Activated naive CD8-positive, alpha-beta T cell treated with anti-CD3 and anti-CD28 coated beads, Interleukin-2, amount 50 U/mL, for 24 hours (primary cell): ENCODE results near the gene FAM171A2.
A peak's percentile ranks its signal among the peaks of the same experiment; 100 is the strongest.
"Not testable (repeated sequence)": the region's sequence is repeated elsewhere in the genome, so short reads cannot be mapped to it uniquely, and the experiment has no call there.

Experiments used
- ATAC-seq: fragments of 150-1000 bp; cut with Tn5 transposase; one replicate; pipeline ENCODE4 v1.10.0; 2021
- DNase-seq: peaks from one replicate; pipeline ENCODE4 v3.0.0; 2021
- H3K27ac Mint-ChIP-seq: one replicate; pipeline ENCODE4 v1.8.0; 2021; ENCODE audit warnings: mild to moderate bottlenecking, mixed read lengths
- H3K27me3 Mint-ChIP-seq: one replicate; pipeline ENCODE4 v1.8.0; 2021; ENCODE audit warnings: mixed read lengths
- H3K36me3 Mint-ChIP-seq: one replicate; pipeline ENCODE4 v1.8.0; 2021; ENCODE audit warnings: low read depth, mixed read lengths
- H3K4me1 Mint-ChIP-seq: one replicate; pipeline ENCODE4 v1.8.0; 2021; ENCODE audit warnings: mixed read lengths
- H3K4me3 Mint-ChIP-seq: one replicate; pipeline ENCODE4 v1.8.0; 2021; ENCODE audit warnings: mild to moderate bottlenecking, moderate library complexity, mixed read lengths
- H3K9me3 Mint-ChIP-seq: one replicate; pipeline ENCODE4 v1.8.0; 2021; ENCODE audit warnings: mixed read lengths

Gene FAM171A2

GRCh38 chr17:44363613-44364159, at the start of gene FAM171A2:
Gene FAM171A2, minus strand, starts transcription at chr17:44363853. Its CDS starts 139 bp downstream, at chr17:44363714.
- Mint-ChIP-seq H3K27me3 (peaks cover 27% of the 10 kb centered on the region), H3K9me3 (no peaks in the 10 kb centered on the region)

GRCh38 chr17:44409309-44410028, 45.8 kb upstream of the FAM171A2 start:
- H3K27me3 Mint-ChIP-seq = no peaks in the 10 kb centered on the region
- no peaks in the 10 kb centered on the region for H3K9me3 Mint-ChIP-seq
- H3K36me3 Mint-ChIP-seq = peaks cover 9% of the 10 kb centered on the region
- H3K27ac Mint-ChIP-seq = no peak overlapping the region
- DNase-seq (no peak), ATAC-seq (no peak)
- H3K4me1 Mint-ChIP-seq = no peaks in the 10 kb centered on the region
- H3K4me3 Mint-ChIP-seq = no peak overlapping the region

More at GRCh38 chr17:44363613-44364159, at the start of gene FAM171A2:
- no peaks in the 10 kb centered on the region for H3K36me3 Mint-ChIP-seq
- peak within 1 kb of the TSS; percentile 50 for H3K4me3 Mint-ChIP-seq
- peak; percentile 79 for DNase-seq
- no peak within 1 kb of the TSS for H3K27ac Mint-ChIP-seq
- H3K4me1 Mint-ChIP-seq = no peaks in the 10 kb centered on the region
- ATAC-seq = peak; percentile 86

GRCh38 chr17:44408786-44409185, 45.1 kb upstream of the FAM171A2 start:
- no peak overlapping the region for H3K27ac Mint-ChIP-seq
- no peak overlapping the region for H3K4me3 Mint-ChIP-seq
- ATAC-seq (no peak), DNase-seq (no peak)
- H3K9me3 Mint-ChIP-seq = no peaks in the 10 kb centered on the region
- no peaks in the 10 kb centered on the region for H3K27me3 Mint-ChIP-seq
- peaks cover 9% of the 10 kb centered on the region for H3K36me3 Mint-ChIP-seq
- H3K4me1 Mint-ChIP-seq = no peaks in the 10 kb centered on the region

GRCh38 chr17:44402564-44403172, 39.0 kb upstream of the FAM171A2 start:
- peaks cover 11% of the 10 kb centered on the region for H3K4me1 Mint-ChIP-seq
- no peaks in the 10 kb centered on the region for H3K9me3 Mint-ChIP-seq
- ATAC-seq = peak; percentile 46
- H3K36me3 Mint-ChIP-seq = peaks cover 15% of the 10 kb centered on the region
- DNase-seq = no peak
- no peak overlapping the region for H3K27ac Mint-ChIP-seq
- H3K4me3 Mint-ChIP-seq = no peak overlapping the region
- no peaks in the 10 kb centered on the region for H3K27me3 Mint-ChIP-seq

- no peak overlapping the region for H3K27ac Mint-ChIP-seq
- no peaks in the 10 kb centered on the region for H3K9me3 Mint-ChIP-seq
- DNase-seq = no peak
- no peak for ATAC-seq
- H3K4me1 Mint-ChIP-seq = peaks cover 13% of the 10 kb centered on the region
- peaks cover 15% of the 10 kb centered on the region for H3K36me3 Mint-ChIP-seq
- H3K4me3 Mint-ChIP-seq = no peak overlapping the region
- no peaks in the 10 kb centered on the region for H3K27me3 Mint-ChIP-seq
Measured at GRCh38 chr17:44400226-44400847, 36.7 kb upstream of the FAM171A2 start.

- Mint-ChIP-seq H3K27me3 (no peaks in the 10 kb centered on the region), H3K9me3 (no peaks in the 10 kb centered on the region), H3K4me1 (peaks cover 13% of the 10 kb centered on the region), H3K4me3 (no peak overlapping the region), H3K36me3 (peaks cover 15% of the 10 kb centered on the region), H3K27ac (no peak overlapping the region)
- no peak for DNase-seq
- ATAC-seq = no peak
Measured at GRCh38 chr17:44398692-44399691, 35.3 kb upstream of the FAM171A2 start.

GRCh38 chr17:44397479-44398440, 34.1 kb upstream of the FAM171A2 start:
- H3K36me3 Mint-ChIP-seq = peaks cover 15% of the 10 kb centered on the region
- no peaks in the 10 kb centered on the region for H3K9me3 Mint-ChIP-seq
- H3K4me1 Mint-ChIP-seq = peaks cover 17% of the 10 kb centered on the region
- ATAC-seq (no peak), DNase-seq (no peak)
- H3K27me3 Mint-ChIP-seq = no peaks in the 10 kb centered on the region
- H3K4me3 Mint-ChIP-seq = no peak overlapping the region
- H3K27ac Mint-ChIP-seq = no peak overlapping the region

- H3K27me3 Mint-ChIP-seq = no peaks in the 10 kb centered on the region
- no peak overlapping the region for H3K4me3 Mint-ChIP-seq
- DNase-seq (no peak), ATAC-seq (no peak)
- H3K4me1 Mint-ChIP-seq = peaks cover 11% of the 10 kb centered on the region
- H3K9me3 Mint-ChIP-seq = no peaks in the 10 kb centered on the region
- H3K36me3 Mint-ChIP-seq = peaks cover 15% of the 10 kb centered on the region
- H3K27ac Mint-ChIP-seq = no peak overlapping the region
Measured at GRCh38 chr17:44396946-44397345, 33.3 kb upstream of the FAM171A2 start.

GRCh38 chr17:44394833-44395232, 31.2 kb upstream of the FAM171A2 start:
- Mint-ChIP-seq H3K36me3 (peaks cover 7% of the 10 kb centered on the region), H3K9me3 (no peaks in the 10 kb centered on the region), H3K27ac (no peak overlapping the region), H3K27me3 (no peaks in the 10 kb centered on the region), H3K4me1 (peaks cover 11% of the 10 kb centered on the region), H3K4me3 (no peak overlapping the region)
- ATAC-seq = no peak
- no peak for DNase-seq

- H3K27ac Mint-ChIP-seq, H3K27me3 Mint-ChIP-seq, H3K36me3 Mint-ChIP-seq, ATAC-seq, DNase-seq, H3K4me3 Mint-ChIP-seq, H3K4me1 Mint-ChIP-seq, H3K9me3 Mint-ChIP-seq: not testable (repeated sequence)
Measured at GRCh38 chr17:44394112-44394511, 30.5 kb upstream of the FAM171A2 start.

- Mint-ChIP-seq H3K4me3 (no peak overlapping the region), H3K36me3 (no peaks in the 10 kb centered on the region), H3K4me1 (peaks cover 14% of the 10 kb centered on the region), H3K27ac (no peak overlapping the region), H3K9me3 (no peaks in the 10 kb centered on the region), H3K27me3 (peaks cover 10% of the 10 kb centered on the region)
- DNase-seq = no peak
- no peak for ATAC-seq
Measured at GRCh38 chr17:44390250-44390870, 26.7 kb upstream of the FAM171A2 start.

GRCh38 chr17:44389723-44390202, 26.1 kb upstream of the FAM171A2 start:
- Mint-ChIP-seq H3K4me3 (no peak overlapping the region), H3K27ac (no peak overlapping the region), H3K4me1 (peaks cover 16% of the 10 kb centered on the region), H3K9me3 (no peaks in the 10 kb centered on the region), H3K27me3 (peaks cover 11% of the 10 kb centered on the region), H3K36me3 (no peaks in the 10 kb centered on the region)
- DNase-seq (no peak), ATAC-seq (no peak)

- DNase-seq (no peak), ATAC-seq (no peak)
- Mint-ChIP-seq H3K27ac (no peak within 1 kb of the TSS), H3K4me1 (peaks cover 17% of the 10 kb centered on the region), H3K9me3 (no peaks in the 10 kb centered on the region), H3K4me3 (no peak within 1 kb of the TSS), H3K27me3 (peaks cover 13% of the 10 kb centered on the region), H3K36me3 (no peaks in the 10 kb centered on the region)
Measured at GRCh38 chr17:44389281-44389680, 25.6 kb upstream of the FAM171A2 start, which contains the start of gene ITGA2B. Gene ITGA2B, minus strand, starts transcription at chr17:44389649. Its CDS starts 176 bp downstream, at chr17:44389473.
